HG03066 (cell line): ENCODE results near the gene SF3B6.
A peak's percentile ranks its signal among the peaks of the same experiment; 100 is the strongest.
"Not testable (repeated sequence)": the region's sequence is repeated elsewhere in the genome, so short reads cannot be mapped to it uniquely, and the experiment has no call there.

Source experiments
- ATAC-seq: cut with Tn5 transposase; IDR thresholded peaks from one replicate; pipeline ENCODE4 v1.9.1; 2021; ENCODE audit warnings: low read depth; ENCODE audit not compliant: unreplicated experiment

Gene SF3B6

DNA sequence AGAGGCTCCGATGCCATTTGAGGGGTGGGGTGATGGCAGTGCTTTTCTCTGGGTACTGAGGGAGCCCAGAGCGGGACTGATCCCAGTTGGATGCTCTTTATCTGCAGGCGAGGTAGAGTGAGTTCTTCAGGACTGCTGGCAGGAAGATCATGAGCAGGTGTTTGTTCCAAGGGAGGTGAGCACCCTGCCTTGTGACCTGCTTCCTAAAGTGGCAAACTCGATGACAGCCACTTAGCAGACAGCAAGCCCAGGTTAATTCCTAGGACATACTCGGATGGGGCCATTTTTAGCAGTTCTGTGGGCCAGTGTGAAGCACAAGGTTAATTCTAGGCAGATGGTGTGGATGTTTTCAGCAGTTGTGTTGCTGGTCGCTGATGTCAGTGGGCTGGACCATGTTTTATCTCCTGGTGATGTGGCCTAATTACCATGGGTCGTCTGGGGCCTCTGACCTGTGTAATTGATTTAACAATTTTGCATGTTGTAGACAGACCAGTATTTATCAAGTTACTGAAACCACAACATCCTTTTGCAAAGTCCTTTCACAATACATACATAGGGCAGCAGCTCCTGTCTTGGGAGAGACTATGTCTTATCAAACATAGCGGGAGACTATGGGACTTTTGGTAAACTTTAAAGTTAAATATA, 21.6 kb downstream of the SF3B6 start:
- ATAC-seq = no peak

DNA sequence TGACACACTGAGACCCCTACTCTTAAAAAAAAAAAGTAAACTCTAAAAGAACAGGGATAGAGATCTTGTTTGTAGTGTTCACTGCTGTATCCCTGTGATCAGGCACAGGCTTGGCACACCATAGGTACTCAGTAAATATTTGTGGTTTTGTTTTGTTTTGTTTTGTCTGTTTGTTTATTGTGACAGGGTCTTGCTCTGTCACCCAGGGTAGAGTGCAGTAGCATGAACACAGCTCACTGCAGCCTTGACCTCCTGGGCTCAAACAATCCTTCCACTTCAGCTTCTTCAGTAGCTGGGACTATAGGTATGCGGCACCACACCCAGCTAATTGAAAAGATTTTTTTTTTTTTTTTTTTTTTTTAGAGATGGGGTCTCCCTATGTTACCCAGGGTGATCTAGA, 23.2 kb downstream of the SF3B6 start:
- ATAC-seq = no peak

DNA sequence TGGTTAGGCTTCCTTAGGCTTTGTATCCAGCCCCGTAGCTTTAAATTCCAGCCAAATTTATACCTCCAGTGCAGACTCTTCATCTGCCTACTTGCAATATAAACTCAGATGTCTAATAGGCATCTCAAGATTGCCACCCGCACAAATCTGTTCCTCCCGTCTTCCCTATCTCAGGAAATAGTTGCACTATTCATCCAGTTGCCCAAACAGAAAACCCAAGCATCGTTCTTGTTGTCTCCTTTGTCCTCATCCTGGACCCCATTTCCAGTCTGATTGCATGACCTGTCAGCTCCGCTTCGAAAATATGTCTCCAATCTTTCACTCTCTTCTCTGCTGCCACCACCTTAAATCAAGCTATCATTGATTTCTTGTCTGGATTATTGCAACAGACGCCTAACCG, 24.3 kb downstream of the SF3B6 start:
- ATAC-seq = no peak

DNA sequence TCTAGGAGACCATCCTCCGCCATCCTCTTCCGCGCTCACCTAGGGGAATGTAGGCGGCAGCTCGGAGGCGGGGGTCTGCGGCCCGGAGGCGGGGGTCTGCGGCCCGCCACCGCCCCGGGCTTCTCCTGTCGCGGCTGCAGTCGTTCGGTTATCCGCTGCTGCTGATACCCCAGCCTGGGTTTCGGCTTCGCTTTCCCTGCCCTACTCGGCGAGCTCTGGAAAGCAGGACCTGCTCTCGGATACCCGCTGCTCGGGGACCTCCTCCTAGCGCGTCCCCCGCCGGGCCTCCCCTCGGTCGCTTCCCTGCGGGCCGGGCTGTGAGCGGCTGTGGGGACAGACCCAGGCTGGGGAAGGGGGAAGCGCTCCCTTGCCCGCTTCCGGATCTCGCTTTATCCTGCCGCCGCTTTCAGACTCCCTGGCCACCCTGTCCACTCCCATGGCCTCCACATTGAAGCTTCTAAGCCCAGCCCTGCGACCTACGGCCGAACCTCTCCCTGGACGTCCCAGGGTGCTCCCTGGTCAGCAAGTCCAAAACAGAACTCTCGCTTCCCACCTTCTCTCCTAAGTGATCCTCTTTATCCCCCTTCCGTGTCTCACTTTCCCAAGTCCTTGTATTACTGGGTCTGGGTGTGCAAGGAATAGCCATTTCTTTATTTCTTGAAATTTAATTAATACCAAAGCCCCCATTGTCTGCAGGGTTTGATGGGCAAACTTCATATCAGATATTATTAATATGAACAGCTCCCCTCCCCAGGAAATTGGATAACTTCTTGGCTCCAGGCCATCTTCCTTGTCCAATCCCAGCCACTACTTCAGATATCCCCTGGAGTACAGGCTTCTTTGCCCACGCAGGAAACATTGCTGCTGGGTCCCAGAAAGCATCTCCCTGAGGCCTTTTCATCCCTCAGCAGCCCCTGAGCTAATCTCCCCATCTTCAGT, 25.8 kb downstream of the SF3B6 start:
- ATAC-seq = no peak

DNA sequence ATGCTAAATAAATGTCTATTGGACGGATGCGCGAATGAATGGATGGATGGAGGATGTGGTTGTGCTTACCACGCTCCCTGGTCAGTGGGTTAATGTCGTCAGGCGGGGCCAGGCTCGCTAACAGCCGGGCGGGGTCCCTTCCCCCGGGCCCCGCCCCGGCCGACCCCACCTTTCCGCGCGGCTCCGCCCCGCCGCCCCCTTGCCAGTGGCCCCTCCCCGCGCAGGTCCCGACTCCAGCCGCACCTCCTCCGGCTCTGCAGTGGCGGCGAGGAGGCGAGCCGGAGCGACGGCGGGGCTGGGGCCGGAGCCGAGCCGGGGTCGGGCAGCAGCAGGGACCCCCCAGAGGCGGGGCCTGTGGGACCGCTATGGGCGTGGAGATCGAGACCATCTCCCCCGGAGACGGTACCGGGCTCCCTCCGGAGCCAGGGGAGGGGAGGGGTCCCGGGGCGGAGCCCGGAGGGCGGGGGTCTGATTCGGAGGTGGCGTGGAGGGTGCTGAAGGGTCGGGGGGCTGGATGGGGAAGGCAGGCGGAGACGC, 26.6 kb downstream of the SF3B6 start, which contains the start of gene FKBP1B:
FKBP1B (plus strand) TSS at position 257 of the 537 bp plus-strand sequence; CDS start at position 366, 109 bp downstream.
- ATAC-seq = no peak

DNA sequence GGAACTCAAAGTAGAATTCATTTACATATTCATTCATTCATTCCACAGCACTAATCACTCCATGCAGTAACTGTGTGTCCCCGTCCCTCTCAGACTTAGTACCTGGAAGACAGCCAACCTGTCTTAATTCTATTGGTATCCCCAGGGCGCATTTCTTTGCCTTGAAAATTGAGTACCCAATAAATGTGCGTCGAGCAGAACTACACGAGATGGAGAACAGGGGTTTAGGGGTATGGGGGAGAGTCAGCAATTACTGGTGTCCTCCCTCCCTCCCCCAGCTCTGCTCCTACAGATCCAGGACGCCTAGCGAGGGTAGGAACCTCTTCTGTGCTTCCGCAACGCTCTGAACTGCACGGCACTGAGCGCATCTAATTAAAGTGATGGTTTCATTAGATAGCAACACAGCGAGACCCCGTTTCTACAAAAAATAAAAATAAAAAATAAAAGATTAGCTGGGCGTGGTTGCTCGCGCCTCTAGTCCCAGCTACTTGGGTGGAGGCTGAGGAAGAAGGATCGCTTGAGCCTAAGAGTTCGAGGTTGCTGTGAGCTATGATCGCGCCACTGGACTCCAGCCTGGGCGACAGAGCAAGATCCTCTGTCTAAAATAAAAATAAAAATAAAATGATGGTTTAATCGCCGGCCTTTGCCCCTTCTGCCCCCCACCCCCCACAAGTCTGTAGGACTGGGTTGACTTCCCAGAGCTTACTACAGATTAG, 27.2 kb downstream of the SF3B6 start:
- ATAC-seq = no peak

DNA sequence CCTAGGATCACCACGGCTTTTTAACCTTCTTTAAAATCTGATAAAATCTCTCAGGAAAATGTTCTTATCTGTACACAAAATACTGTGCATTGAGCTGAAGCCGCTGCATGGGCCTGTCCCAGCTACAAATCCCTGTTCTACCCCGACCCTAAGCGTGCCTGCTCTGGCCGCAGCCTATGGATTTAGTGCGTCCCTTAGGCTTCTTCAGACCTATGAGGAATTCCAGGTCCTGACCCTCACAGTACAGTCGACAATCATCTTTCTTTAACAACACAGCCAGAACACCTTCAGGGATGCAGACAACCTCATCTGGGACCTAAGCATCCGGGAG, 28.5 kb downstream of the SF3B6 start:
- peak; percentile 5 for ATAC-seq

DNA sequence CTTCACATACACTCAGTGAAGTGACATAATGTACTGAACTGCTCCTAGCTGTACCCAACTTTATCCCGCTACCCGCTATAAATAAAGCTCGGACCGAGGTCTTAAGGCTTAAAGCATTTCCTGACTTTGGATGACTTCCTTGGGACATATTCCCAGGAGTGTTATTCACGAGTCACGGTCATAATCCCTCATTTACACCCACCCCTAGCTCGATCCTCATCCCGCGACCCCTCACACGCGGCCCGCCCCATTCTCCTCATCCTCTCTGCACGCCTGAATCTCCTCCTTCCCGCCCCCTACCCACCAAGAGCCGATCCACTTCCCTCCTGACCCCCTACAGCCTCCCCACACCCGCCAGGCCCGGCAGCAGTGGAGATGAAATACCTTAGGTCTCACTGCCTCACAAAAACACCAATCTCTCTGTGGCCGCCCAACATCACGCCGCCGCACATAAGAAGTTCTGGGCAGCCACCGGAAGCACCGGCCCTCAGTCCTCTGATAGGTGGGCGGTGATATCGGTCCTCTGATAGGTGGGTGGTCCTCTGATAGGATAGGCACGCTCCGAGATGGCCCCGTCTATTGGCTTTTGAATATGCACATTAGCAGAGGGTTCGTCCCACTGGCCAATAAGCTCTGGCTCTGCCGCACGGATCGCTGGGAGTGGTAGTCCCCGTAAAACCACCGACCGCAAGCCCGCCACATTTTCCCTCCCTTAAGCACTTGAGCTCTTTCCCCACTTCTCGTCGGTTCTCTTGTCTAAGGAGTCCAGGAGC, 29.0 kb downstream of the SF3B6 start, which contains the start of gene WDCP:
WDCP (minus strand) TSS at position 462 of the 773 bp plus-strand sequence. CDS start 7,897 bp downstream, outside the sequence.
- peak; percentile 99 for ATAC-seq

DNA sequence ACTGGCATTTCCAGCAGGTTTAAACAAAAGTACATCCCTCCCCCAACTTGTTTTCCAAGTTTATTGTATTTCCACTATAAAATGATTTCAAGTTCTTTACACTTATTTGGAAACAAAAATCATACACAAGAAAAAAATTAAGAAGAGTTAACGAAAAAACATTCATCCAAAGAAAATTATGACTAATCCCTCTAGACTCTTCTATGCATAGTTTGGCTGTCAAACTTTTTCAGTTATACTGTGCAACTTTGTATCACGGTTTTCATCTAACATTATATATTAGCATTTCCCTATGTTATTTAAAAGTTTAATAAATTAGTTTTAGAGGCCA, 29.6 kb downstream of the SF3B6 start:
- no peak for ATAC-seq

DNA sequence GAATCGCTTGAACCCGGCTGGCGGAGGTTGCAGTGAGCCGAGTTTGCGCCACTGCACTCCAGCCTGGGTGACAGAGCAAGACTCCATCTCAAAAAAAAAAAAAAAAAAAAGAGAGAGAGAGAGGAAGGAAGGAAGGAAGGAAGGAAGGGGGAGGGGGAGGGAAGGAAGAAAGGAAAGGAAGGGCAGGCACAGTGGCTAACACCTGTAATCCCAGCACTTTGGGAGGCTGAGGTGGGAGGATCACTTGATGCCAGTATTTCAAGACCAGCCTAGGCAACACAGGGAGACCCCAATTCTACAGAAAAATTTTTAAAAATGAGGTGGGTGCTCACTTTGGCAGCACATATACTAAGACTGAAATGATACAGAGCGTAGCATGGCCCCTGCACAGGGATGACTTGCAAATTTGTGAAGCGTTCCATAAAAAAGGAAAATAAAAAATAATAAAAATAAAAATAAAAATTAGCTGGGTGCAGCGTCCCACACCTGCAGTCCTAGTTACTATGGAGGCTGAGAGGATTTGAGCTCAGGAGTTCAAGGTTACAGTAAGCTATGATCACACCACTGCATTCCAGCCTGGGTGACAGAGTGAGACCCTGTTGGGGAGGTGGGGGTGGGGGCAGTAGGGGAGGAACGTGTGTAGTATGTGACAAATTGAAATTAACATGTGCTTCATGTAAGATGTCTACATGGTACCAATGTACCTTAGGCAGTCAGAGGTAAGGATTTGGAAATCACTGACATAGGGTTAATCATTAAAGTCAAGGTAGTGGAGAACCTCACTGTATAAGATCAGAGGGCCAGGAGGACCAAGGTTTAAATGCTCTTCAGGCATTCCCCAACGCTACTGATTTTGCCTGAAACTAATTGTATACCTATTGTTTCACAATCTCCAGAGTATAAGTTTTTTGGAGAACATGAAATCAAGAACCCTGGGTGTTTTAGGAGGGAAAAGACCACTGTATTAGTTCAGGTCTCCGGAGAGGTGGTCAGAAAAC, 30.3 kb downstream of the SF3B6 start:
- ATAC-seq = no peak

DNA sequence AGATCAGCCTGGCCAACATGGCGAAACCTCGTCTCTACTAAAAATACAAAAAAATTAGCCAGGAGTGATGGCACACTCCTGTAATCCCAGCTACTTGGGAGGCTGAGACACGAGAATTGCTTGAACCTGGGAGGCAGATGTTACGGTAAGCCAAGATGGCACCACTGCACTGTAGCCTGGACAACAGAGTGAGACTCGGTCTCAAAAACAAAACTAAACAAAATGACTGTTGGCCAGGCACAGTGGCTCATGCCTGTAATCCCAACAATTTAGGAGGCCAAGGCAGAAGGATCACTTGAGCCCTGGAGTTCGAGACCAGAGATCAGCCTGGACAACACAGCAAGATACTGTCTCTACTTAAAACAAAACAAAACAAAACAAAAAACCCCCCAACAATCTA, 33.0 kb downstream of the SF3B6 start:
- not testable (repeated sequence) for ATAC-seq

DNA sequence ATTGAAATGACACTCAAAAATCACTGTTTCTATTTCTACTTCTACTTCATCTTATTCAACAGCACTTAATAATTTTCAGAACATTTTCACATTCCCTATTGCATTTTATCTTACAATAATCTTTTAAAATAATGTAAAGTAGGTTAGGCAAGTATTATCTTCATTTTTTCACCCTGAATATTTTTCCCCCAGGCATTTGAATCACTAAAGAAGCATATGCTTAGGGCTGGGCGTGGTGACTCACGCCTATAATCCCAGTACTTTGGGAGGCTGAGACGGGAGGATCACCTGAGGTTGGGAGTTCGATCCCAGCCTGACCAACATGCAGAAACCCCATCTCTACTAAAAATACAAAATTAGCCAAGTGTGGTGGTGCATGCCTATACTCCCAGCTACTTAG, 35.6 kb downstream of the SF3B6 start:
- ATAC-seq = no peak

DNA sequence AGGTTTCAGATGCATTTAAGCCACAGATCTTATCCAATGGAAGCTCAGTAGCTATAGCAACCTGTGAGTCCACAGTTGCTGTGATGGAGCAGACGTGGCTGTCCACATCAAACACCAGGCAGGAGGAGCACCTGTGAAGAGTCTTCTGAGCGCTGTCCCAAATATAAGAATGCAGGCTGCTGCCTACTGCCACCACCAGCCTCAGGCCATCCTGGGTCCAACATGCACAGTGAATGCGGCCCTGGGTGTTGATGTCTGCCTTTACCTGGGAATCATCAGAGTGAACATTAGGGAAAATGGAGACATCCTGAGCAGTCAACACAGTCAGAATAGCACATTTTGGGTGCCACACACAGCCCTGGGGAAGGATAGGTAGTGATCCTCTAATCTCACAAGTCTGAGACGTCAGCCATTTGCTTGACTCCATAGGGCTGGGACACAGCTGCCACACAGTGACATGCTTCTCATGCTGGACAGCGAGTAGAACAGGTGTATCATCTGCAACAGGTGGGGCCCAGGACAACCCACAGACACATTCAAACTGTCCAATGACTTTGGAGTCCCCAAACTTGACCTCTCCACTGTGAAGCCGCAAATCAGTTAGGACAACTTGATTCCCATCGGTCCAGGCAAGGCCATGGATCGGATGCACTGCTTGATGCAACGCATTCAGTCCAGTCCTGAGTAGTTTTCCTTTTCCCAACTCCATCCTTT, 37.2 kb downstream of the SF3B6 start:
- no peak for ATAC-seq

DNA sequence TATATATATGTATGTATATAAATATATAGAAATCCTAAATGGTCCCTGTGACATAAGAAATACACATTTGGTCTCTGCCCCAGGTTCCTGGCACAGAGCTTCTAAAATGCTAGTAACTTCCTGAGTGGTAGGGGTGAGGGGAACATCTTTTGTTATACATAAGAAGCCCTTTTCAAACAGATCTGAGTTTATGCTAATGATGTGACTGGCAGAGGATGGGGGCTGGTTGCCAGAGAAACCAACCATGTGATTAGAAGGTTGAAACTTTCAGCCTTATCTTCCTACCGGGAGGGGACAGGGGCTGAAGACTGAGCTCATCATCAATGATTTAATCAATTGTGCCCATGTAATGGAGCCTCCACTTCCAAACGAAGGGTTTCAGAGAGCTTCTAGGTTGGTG, 49.9 kb downstream of the SF3B6 start:
- ATAC-seq = no peak

DNA sequence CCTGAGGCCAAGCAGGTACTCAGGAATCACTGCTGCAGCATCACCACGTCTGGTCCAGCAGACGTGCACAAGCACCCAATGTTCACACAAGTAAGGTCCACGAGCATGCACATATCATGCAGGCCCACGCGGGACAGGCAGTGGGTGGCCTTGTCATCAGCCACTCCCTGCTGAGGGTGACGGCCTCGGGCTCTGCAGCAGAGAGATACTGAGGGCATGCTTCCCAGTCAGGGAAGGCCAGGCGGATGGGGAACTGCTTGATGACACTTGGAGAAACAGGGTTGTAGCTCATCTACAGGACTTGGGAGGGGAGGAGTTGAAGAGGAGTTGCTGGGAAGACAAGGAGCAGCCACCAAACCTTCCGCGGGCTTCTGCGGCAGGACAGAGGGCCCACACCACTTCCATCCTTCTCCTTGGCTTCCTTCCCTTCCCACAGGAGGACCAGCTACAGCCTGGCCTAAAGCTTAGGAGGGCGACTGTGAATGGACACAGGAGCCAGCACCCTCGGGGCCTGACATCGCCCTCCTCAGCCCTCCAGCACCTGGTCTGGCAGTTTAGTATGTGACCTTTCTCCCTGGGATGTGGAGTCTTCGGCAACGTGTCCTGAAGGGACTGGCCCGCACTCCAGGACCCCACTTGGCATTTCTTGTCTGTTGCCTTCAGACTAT, 51.0 kb downstream of the SF3B6 start:
- no peak for ATAC-seq

DNA sequence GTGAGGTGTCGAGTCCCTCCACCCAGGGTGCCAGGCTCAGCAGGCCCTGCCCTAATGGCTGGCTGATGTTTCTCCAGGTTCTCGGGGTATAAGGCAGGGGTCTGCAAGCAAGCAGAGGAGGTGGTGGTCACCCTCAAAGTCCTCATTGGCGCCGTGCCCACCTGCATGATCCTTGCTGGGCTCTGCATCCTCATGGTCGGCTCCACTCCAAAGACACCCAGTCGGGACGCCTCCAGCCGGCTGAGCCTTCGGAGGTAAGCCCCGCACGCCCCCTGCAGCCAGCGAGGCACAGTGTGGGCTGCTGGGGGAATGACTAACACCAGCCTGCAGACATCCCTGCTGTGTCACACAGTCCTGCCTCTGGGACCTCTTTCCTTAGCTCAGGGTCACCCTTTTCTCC, 52.1 kb downstream of the SF3B6 start:
- no peak for ATAC-seq

DNA sequence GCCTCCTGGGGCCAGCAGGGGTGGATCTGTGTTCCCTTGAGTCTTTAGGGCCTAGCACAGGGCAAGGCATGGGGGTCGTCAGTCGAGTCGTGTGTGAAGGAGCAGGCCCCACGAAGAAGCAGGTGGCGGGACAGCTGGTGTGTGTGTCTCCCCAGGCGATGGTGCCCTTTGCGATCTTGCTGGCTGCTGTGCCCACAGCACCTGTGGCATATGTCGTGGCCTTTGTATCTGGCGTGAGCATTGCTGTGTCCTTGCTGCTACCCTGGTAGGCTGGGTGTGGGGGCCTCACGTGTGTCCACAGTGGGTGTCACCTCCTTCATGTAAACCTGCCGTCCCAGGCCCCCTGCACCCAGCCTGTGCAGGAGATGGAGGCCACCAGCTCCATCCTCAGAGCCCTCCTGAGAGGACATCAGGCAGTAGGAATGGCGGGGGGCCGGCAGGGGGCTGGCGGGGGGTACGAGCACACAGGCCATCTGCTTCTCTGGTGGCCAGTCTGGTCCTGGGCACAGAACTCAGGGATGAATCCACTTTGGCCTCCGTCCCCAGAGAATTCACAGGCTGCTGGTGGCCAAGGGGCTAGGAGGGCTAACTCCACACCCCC, 53.1 kb downstream of the SF3B6 start:
- no peak for ATAC-seq
